Activated CD4-positive, alpha-beta T cell treated with anti-CD3 and anti-CD28 coated beads, Interleukin-2, amount 50 U/mL, for 16 hours (primary cell): ENCODE data around the gene MKRN2OS.
"Not testable (repeated sequence)": the region's sequence is repeated elsewhere in the genome, so short reads cannot be mapped to it uniquely, and the experiment has no call there.

Experiments used
- DNase-seq: peaks from one replicate; pipeline ENCODE4 v3.0.0-alpha.2; 2020

The MKRN2OS gene

DNA sequence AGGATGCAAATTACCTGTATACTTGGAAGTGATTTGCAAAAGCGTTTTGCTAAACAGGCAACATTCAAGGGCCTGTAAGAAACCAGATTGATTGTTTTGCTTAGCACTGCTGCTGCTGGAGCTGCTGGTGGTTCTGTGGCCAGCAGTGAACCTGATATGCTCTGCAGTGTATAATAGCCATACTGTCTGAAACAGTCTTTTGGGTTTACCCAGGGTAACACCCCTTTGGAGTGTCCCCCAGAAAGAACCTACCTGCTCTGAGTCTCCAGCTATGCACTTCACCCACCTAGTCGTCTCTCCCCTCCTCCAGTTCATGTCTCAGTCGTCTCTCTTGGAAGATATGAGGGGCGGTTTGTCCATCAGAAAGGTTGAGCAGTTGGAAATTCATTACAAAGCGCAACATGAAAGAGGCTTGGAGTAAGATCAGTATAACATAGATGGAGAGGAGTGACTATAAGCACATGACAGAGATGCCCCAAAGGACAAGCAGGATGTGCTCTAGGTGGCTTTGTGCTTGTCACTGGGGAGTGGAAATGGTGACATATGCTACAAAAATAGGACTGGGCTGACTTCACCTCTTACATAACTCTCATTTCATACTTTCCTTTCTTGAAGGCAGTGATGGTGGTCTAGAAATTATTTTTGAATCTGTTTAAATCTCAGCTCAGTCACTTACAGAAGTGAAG lies 15.3 kb upstream of the MKRN2OS start:
- DNase-seq: peak; percentile 29

GRCh38 chr3:12559520-12559919 lies 14.2 kb upstream of the MKRN2OS start:
- no peak for DNase-seq

GRCh38 chr3:12558706-12559105 lies 13.4 kb upstream of the MKRN2OS start:
- DNase-seq: no peak

DNA sequence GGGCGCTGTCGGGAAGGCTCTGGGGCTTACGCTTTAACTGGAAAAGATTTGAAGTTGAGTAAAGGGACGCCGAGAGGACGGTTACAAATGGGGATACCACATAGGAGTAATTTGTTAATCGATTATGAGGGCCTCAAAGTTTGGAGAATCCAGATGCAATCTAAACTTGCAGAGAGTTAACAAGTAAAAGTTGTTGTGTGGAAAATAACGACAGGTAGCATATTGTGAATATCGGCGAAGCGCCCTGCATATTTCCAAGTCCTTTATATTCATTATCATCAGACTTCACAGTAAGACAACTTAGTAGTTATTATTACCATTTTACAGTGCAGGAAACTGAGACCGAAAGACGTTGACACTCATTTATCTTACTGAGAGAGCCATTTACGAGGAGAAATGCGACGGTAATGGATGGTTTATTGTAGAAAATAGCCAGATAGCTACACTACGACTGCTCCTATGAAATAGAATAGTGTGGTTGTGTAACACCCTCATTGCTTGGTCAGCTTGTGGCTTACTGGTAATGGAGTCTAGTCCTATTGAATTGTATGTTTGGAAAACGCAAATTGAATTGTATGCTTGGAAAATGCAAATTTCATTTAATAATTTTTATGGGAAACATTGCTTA lies 12.3 kb upstream of the MKRN2OS start:
- DNase-seq: no peak

DNA sequence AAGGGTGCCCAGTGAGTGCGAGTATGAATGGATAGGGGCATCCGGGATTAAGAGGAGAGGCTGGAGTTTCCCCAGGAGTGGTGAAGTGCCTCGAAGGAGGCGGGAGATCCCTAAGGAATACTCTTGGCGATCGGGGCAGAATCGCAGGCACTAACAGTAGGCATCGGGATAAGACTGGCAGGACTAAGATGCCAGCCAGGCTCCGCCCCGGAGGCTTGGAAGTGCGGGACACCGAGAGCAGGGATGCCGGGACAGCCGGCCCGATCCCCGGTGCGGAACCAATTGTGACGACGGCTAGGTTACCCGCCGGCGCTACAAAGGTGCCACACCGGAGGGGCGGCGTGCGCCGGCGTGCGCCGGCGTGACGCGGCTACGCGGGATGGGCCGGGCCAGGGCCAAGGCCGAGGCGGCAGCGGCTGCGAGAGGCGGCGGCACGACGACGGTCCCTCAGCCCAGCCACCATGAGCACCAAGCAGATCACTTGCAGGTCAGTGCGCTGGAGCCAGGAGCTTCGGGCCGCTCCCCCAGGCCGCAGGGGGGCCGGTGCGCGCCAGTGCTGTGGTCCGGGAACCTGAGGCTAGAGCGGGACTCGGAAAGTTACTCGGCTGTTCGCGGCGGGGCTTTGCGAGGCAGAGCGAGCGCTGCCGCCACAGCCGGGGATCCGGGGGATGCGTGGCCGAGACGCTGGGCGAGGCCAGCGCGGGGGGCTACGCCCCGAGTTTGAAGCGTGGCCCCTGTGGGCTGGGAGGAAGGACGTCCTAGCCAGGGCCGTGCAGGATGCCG lies 11.6 kb upstream of the MKRN2OS start, which contains the start of gene MKRN2:
Gene MKRN2 (plus strand): TSS at position 398 of the 783 bp plus-strand sequence. CDS start 64 bp downstream, at position 462.
- DNase-seq: peak; percentile 89

GRCh38 chr3:12556314-12556689 lies 11.0 kb upstream of the MKRN2OS start:
- no peak for DNase-seq

GRCh38 chr3:12553921-12554391 lies 8.7 kb upstream of the MKRN2OS start:
- DNase-seq: no peak

DNA sequence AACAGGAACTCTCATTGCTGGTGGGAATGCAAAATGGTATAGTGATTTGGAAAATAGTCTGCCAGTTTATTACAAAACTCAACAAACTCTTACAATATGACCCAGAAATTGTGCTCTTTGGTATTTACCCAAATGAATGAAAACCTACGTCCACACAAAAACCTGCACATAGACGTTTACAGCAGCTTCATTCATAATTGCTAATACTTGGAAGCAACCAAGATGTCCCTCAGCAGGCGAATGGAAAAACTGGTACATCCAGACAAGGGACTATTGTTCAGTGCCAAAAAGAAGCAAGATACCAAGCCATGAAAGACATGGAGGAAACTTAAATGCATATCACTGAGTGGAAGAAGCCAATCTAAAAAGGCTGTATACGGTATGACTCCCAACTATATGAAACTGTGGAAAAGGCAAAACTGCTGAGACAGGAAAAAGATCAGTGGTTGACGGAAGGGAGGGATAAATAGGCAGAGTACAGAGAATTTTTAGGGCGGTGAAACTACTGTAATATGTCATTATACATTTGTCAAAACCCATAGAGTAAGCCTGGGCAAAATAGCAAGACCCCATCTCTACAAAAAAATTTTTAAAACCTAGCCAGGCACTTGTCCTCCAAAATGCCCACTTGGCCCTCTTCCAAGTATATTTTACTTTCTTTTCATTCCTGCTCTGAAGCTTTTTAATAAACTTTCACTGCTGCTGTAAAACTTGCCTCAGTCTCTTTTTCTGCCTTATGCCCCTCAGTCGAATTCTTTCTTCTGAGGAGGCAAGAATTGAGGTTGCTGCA lies 4.9 kb upstream of the MKRN2OS start:
- no peak for DNase-seq

DNA sequence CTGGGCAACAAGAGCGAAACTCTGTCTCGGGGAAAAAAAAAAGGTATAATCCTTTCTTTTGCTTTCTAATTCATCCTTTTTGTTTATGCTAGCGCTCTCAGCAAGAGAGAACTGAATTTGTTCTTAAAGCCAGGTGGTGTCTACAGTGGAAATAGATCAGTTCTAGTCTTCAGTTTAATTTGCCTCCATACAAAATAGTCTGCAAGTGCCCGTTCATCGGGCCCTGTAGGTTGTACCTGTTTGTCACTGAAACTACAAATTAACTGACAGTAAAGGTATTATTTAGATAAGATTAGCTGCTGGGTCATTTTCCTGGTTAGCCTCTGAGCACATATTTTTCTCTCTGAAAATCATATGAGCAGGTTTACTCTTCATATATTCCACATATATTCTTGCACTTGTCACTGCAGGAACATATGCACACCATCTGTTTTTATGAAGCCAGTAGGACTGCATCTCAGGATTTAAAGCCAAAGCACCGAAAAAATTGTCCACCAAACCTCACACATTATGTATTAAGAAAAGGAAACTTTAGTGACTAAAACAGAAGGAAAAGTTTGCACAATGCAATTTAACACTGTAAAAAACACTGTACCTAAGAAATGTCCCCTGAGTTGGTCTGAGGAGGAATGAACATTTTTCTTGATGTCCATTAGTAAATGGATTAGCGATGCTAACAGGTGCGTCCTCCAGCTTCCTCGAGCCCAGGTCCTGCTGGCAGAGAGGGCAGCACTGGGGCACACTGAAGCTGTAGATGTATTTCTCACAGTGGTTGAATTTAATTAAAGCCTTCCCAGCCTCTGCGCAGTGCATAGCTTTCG lies 437 bp downstream of the MKRN2OS start:
- no peak for DNase-seq

GRCh38 chr3:12543497-12543896 lies 1.8 kb downstream of the MKRN2OS start:
- DNase-seq: not testable (repeated sequence)

DNA sequence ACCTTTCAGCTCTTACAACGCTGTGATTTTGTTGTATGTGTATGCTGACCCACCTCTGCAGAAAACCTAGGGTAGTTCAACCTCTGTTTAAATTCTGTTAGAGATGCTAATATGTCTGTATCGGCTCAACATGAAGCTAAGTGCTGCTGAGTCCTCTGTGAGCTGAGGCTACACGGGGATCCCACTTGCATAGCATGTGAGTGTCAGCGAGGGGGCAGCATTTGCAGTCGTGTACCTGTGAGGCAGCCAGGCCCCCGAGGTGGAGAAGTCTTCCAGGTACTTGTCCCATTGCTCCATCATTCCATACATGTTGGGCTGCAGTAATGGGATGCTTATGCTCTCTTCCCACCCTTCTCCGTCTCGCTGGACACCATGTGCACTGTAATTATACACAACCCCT lies 3.7 kb downstream of the MKRN2OS start:
- DNase-seq: no peak

GRCh38 chr3:12536423-12536822 lies 8.9 kb downstream of the MKRN2OS start:
- DNase-seq: no peak

GRCh38 chr3:12532182-12532581 lies 13.1 kb downstream of the MKRN2OS start:
- DNase-seq: no peak

DNA sequence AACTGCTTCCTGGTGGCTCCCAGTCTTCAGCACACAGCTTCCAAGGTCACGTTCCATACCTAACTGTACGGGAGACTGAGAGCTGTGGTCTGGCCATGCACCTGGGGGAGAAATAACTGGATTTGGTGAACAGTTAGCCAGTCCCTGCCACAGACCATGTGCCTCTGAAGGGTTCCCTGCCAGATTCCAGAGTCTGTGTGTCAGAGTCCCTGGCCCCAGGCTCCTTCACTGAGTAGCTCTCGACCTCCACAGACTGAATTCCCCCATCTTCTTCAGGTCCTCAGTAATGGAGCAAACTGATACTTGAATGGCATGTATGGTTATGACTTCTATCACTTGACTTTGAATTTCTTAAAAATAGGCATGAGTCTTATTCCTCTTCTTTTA lies 17.5 kb downstream of the MKRN2OS start:
- no peak for DNase-seq

- DNase-seq: no peak
These were observed 22.6 kb downstream of the MKRN2OS start for GRCh38 chr3:12522721-12523120.

- no peak for DNase-seq
These were observed 24.3 kb downstream of the MKRN2OS start for GRCh38 chr3:12521010-12521409.

DNA sequence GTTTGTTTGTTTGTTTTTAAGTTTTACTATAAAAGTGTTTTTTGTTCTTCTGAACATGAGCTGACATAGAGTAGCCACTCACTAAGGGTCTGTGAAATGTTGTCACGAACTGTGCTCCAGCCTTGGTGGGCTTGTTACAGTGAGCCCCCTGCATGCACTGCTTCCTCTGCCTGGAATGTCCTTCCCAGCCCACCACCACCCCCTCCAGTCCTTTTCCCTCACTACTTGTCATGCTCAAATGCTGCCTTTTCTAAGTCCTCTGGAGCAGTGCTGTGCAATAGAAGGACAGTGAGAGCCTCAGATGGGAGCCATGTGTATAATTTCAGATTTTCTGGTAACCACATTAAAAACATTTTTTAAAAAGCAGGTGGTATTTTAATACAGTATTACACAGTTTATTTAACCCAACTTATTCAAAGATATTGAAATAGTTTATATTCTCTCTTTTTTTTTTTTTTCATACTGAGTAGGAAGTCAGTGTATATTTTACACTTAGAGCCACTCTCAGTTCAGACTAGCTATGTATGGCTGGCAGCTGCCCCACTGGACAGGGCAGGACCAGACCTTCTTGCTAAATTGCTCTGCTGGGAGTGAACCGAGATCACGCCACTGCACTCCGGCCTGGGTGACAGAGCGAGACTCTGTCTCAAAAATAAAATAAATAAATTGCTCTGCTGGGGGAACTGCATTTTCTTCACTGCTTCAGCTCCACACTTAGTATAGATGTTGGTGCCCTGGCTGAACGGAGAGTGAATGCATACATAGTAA lies 26.9 kb downstream of the MKRN2OS start:
- DNase-seq: no peak

- DNase-seq: no peak
These were observed 28.4 kb downstream of the MKRN2OS start for GRCh38 chr3:12516873-12517272.

GRCh38 chr3:12515631-12516030 lies 29.7 kb downstream of the MKRN2OS start:
- no peak for DNase-seq

- DNase-seq: no peak
These were observed 31.4 kb downstream of the MKRN2OS start for GRCh38 chr3:12513694-12514446.
